SKM-1 (cell line): ENCODE measurements around the gene GLT6D1.

Source experiments
- DNase-seq: peaks from one replicate; lab custom pipeline; 2025; ENCODE audit not compliant: unreplicated experiment; lab: John Stamatoyannopoulos, UW

Gene GLT6D1

DNA sequence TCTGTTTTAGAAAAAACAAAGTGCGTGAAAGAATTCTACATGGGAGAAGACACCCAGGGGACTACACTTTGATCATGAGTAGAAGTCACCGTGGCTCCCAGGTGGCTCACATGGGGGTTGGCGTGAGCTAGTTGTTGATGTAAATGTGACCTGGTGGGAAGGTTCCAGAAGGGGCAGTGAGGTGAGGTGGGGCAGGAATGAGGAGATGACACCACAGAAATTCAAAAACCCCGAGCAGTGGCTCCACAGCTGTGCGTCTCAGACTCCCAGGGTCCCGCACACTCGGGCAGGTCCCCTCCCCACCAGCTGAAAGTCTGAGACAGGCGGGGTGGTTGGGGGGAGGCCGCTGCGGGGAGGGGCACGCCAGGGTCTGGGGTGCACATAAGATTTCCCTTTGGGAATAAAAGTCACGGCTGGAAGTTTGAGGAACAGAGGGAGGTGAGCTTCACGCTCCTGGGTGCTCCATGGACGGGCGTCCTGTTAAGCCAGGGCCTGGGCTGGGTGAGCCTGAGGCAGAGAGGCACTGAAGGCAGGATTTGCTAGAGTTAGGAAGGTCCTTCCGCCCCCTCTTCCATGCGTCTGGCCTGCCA is 29.9 kb downstream of the GLT6D1 start:
- no peak for DNase-seq

DNA sequence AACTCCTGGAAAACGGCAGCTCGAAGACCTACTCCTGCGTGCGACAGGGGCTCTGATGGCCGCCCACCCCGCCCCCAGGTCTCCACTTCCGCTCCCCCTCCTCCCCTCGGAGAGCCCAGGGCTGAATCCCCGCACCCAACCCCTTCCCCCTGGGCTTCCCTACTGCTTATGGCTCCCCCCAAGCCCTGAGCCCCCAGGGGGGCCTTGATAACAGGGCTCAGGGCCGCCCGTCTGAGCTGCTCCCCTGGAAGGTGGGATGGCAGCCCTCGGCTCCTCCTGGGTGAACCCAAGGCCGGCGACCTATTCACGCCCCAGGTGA is 30.4 kb downstream of the GLT6D1 start:
- DNase-seq = no peak

DNA sequence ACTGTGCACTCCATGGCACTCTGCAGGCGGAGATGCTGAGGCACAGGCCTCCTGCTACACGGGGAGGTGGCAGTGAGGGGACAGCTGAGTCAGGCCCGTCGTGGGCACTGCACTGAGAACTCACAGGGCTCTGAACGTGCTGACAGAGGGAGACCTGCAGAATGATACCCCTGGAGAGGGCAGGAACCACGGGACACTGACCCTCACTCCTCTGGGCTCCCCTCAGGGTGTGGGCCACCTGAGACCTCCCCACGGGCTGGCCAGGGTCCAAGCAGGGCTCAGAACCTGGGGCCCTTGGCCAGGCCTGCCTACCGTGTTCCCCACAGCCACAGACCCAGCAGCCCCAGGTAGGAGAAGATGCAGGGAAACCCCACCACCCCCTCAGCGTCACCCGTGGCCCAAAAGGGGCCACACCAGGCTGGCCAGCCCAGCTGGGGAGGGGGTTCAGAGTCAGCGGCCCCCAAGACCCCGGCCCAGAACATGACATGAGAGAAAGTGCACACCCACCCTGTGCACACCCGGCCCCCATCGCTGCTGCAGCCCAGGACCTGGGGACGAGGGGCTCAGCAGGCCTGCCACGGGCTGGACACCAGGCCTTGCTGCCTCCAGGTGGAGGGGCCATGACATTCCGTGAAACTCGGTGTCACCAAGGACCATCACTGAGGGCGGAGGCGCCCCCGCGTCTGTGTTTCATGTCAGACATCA is 30.9 kb downstream of the GLT6D1 start:
- no peak for DNase-seq

DNA sequence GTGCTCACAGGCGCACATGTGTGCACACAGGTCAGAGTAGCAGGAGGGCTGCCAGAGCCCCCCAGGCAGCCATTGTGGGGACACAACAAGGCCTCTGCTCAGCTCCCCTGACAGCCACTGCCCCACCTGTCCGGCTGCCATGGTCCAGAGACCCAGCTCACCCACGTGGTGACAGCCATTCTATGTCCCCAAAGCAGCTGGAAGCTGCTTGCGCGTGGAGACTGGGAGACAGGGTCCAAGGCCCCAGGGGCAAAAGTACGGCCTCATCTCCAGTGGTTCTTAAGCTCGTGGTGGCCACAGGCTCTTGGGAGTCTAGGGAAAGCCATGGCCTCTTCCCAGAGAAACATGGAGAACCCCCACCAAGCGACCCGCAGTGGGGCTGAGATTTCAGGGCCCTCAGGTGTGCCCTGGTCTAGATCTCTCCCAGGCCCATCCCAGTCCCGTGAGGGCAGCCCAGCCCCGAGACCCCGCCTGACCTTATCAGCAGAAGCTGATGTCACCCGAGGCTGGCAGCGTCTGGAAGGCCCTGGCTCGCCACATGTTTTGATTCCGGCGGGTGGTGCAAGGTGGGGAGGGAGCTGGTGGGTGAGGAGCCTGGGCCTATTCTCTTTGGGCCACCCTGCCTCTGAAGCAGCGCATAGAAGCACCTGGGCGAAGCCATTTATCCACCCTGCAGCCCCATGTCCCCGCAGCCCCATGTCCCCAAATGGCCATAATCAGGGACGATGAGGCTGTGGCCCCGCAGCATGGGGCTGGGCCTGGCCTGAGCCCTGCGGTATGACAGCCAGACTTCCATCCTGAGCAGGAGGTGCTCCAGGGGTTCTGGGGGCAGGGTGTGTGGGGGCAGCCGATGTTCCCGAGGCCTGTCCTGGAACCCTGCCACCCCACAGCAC is 31.7 kb downstream of the GLT6D1 start:
- DNase-seq = no peak

DNA sequence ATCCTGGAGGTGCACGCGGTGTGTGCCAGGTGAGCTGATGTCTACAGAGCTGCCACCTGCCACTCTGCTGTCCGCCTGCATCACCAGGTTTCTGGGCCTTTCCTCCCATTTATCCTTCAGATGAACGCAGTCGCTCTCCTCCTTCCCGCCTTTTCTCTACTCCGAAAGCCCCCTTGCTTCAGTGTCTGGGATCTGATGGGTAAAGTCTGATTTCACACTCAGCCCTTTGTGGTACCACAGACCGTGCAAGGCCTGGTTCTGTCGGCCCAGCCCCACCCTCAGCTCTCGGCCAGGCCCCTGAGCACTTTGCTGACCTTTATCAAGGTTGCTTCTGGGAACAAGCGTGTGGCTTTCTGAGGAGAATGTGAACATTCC is 32.5 kb downstream of the GLT6D1 start:
- DNase-seq = no peak

DNA sequence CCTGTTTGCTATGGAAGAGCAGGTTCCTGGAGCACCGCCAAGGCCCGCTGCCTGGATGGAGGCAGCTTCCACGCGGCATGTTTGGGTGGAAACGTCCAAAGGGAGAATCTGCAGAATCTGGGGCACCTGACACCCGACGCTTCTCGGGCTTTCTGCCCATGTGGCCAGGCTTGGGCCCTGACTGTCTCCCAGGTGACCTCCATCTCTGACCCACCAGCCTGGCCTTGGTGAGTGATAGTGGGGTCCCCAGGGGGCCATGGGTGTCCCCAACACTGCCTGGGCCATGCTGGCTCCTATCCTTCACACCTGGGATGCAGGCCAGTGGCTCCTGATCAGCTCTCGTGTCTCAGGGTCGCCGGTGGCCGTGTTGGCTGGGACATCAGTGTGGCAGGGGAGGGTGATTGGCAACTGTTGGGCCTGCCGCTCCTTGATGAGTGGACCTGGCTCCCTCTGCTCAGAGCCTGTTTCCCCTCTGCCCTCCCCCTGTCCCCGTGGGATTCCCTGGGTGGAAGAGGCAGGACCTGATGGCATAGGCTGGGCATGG is 34.0 kb downstream of the GLT6D1 start:
- no peak for DNase-seq

DNA sequence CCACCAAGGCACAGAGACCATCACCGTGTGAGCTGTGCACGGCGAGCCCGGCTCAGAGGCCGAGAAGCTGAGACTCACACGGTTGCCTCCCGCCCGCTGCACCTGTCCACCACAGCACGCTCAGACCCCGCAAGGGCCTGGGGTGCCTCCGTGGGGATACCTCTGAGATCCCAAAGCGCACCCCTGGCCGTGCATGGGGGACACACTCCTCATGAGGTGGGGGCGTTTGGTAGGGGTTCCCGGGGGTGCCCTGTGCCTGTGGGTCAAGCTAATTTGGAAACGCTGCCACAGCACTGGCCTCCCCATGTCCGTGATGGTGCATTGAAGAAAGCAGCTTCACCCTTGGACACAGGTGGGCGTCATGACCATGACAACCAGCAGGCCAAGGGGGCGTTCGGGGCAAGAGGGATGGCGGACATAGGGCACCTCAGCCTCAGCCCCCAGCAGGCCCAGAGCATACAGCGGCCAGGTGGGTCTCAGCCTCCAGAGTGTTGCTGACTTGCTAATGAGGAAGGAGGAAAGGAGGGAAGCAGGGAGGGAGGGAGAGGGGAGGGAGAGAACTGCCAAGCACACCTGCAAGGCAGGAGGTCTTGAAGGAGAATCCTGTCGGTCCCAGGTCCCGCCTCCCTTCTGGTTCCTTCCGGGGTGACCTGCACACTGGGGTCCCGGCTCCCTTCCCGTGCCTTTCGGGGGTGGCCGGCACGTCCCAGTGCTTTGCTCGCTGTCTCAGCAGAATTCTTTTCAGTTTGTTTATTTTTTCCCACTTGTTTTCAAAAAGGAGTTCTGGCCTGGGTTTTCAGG is 34.7 kb downstream of the GLT6D1 start:
- DNase-seq = no peak

DNA sequence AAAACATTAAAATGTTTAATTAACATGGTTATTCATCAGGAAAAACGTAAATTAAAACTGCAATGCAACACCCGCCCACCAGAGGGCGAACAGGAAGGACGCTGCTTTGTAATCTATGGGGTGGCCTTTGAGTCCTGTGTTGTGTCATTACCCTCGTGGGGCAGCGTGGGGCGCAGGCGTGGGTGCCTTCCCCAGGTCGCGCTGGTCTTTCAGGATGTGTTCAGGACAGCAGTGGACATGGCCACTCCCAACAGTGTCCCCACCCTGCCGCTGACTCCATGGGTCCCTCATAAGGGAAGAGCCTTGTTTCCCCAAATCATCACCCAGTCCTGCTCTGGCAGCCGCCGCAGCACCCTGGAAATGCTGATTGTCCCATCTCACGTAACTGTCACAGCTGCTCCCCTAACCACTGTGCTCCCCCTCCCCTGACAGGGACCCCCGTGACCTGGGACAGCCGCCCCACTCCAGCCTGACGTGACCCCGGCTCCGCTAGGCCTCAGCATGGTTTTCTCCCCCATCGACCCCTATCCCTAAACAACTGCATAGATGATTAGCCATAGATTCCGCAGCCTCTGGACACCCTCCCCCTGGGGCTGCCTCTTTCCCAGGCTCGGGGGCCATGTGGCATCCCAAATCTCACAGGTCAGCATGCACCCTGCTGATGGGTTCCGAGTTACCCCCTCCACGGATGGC is 36.4 kb downstream of the GLT6D1 start:
- peak; percentile 21 for DNase-seq

DNA sequence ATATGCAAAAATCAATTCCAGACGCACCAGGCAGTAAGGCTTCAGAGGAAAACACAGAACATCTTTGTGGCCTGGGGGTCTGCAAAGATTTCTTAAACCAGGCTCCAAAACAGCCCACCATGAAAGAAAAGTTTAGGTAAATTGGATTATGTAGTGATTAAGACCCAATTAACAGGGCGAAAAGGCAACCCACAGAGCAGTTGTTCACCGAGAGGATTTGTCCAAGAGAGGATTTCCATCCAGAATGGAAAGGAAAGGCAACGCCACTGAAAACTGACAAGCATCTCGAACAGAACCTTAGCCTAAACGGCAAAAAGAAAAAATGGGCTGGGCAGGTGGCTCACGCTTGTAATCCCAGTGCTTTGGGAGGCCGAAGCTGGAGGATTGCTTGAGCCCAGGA is 37.4 kb downstream of the GLT6D1 start:
- DNase-seq = no peak

DNA sequence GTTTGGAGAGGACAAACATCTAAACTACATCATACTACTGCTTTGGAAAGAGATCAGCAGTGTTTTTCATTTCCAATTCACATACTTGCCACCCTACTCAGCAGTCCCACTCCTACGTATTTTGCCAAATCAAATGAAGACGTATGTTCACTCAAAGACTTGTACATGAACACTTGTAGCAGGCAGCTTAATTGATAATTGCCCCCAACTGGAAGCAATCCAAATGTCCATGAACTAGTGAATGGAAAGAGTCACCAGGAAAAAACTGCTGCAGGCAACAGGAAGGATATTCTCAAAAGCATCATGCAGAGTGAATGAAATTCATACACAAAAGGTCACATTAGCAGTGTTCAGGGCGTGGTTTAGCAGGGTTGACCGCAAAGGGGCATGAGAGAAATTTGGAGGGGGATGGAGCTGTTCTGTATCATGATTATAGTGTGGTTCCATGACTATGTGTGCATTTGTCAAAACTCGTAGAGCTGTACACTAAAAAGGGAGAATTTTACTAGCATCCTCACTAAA is 39.0 kb downstream of the GLT6D1 start:
- no peak for DNase-seq

DNA sequence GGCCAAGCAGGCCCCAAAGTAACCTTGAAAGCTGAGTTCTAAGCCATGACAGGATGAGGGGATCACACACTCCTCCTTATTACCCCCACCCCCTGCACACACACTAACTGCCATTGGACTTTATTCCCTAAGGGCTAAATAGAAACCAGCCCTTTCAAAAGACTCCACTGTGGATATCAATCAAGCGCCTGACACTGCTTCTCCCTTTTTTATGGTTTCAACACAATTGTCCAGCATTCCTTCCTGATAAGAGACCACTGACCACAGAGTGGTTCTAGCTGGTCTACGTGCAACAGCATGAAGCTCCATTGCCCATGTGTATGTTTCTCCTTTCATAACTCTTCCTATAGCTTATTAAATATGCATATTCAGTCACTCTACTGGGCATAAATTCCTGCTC is 43.1 kb downstream of the GLT6D1 start:
- DNase-seq = no peak

DNA sequence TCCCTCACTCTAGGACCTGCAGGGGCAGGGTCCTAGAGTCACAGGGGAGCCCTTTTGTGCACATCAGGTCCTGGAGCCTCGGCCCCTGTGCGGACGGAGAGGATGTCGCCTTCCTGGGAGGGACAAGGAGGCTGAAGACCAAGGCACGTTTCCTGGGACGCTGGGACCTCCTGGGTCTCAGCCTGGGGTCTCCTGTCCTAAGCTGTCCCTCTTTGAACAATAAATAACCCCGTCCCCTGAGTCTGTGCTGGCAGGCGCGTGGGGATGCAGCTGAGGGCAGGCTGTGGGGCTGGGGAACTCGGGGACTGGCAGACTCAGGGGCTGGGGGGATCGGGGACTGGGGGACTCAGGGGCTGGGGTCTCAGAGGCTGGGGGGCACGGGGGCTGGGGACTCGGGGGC is 46.7 kb downstream of the GLT6D1 start:
- no peak for DNase-seq

DNA sequence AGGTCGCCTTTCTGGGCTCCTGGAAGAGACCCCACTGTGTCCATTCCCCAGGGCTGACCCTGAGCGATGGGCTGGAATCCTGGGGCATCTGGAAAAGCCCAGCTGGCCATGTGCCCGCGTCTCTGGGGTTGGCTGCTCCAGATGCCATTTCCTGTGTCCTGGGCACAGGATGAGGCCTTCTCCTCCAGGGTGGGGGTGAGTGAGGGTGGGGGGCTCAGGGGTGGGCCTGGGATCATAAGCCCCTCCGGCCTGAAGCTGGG is 47.1 kb downstream of the GLT6D1 start:
- no peak for DNase-seq

DNA sequence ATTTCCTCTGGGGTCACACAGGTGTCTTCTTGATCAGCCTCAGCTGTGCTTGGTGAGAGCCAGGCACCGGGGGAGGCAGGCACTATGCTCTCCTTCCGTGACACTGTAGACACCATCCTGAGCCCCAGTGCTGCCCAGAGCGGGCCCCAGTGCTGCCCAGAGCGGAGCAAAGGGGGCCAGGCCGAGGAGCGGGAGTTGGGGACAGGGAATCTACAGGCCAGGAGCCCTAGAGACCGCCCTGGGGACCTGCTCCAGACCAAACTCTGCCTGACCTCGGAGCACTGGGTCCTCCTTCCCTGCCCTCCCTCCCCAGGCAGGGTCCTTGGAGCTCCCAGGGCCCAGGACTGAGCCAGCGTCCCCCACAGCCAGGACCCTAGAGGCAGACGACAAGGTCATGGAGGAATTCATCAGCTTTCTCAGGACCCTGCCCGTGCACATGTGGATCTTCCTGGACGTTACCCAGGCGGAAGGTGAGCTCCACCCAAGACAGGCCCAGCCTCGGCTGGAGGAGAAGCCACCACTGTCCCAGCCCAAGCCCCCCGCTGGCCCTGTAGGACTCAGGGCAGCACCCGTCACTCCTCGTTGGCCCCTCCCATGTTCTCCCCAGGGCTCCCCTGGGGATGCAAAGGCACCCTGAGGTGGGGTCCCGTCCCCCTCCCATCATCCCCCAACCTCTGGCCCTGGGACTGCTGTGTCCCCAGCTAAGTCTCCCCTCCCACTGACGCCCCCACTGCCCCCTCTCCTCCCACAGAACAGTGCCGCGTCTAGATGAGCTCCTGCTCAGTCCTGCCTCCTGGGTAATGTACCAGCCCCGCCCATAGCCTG is 47.6 kb downstream of the GLT6D1 start:
- DNase-seq = no peak

DNA sequence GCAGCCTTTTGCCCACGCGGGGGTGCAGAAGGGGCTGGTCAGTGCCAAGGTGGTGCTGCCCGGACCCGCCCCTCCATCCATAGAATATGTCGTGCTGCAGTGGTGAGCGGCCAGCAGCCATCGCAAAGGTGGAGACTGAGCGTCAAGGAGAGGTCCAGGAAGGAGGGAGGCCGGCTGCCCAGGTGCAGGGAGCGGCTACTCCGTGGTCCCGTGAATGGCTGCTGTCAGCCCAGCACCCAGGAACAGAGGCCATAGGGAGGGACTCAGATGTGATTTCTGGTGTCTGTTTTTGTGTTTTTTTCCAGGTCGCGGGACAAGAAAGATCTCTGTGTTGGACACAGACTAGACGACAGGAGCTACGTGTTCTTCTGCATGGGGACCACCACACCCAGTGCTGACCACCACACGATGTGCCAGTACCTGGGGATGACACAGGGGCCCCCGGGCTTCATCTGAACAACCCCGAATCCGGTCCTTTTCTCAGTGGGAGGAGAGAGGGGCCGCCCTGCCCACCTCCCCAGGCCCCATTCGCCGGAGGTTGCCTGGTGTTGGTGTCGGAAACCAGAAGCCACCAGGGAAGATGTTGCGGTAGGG is 48.8 kb downstream of the GLT6D1 start:
- no peak for DNase-seq

DNA sequence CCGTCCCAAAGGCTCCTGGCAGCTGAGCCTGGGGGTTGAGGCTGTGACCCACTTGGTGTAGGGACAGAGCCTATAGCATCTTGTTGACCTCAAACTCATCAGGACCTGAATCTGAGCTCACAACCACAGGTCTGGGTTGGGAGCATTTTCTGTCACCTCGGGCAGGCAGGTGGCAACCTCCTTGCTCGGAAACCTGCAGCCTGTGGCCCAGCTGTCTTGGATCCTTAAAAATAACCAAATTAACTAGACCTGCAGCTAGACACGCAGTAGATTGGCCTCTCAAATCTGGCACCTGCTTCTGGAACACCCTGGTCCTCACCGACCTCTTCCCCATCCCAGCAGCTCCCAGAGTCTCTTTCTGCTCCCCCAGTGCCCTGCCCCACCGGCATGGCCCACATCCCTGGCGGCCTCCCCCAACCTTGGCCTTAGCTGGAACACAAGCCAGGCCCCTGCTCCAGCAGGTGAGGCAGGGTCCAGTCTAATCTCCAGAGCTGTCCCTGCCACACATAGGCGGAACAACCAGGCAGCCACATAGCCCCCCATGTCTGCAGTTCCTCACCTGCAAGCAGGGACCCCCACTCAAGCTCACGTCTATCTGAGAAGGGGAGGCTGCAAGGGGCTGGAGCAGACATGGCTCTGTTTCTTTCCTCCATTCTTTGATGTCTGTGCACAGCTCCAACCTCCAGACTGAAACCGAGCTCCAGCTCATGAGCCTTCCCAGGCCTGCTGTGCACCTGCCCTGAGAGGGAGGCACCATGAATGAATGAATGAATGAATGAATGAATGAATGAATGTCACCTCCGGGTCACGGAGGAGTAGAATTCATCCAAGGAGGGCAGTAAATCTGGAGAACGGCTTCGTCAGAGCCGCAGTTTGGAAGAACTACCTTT is 49.5 kb downstream of the GLT6D1 start:
- DNase-seq = no peak

DNA sequence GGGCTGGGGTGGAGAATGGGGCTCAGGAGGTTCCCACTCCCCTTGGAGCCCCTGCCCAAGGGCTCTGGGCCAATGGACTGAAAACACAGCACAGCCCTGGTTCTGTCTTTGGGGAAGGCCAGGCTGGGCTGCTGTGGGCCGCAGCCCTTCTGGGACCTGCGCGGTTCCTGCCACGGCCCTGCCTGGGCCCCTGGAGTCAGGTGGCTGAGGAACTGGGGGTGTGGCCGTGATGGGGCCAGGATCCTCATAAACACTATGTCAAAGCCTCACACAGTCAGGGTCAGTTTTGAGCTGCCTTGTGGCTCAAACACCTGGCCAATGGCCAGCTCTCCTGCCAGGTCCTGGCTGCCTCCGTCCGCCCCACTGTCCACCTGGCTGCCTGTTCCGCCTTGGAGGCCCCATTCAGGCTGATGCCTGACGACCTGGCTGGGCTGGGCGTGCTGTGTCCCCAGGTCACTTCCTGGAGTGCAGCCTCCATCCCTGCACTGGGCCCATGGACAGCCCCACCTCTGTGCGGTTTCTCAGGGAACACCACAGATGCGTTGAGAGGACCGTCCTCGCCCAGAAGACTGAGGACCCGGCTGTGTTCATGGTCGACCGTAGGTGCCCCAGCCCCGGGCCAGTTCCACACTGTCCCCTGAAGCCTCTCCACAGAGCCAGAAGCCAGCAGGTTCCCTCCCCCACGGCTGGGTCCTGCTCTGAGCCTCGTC is 50.3 kb downstream of the GLT6D1 start:
- no peak for DNase-seq

DNA sequence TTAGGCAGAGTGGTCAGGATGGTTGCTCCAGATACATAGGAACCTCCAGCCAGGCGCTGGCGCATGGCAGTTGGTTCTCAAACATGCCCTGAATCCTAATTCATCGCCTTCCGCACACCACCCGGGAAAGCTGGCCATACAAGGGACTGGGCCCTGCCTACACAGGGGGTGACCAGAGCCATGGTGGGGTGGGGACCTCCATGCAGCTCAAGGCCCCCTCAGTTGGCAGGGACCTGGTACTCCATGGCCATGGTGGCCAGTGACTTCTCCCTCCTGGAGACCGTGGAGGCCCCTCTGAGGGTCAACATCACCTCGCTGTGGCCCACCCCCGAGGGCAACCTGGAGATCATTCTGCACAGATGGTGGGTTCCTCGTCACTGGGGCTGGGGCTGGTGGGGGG is 51.0 kb downstream of the GLT6D1 start:
- no peak for DNase-seq
